Heart right ventricle (tissue), 16 donors: ENCODE data around the gene TTC7B. TPM values are rescaled to one million over a fixed set of nuclear protein-coding genes. Genes with fewer than 3 reads are reported as not detected.

Experiments used
- ATAC-seq, 8 donors: fragments of 200-7000 bp; cut with Tn5 transposase; one replicate each; pipeline ENCODE4 v1.9.1; 2020; ENCODE audit warnings: mild to moderate bottlenecking in 8 of 8, moderate library complexity in 8 of 8, moderate number of reproducible peaks in 1 of 8
- DNase-seq, 2 donors: peaks; one replicate each; pipeline ENCODE4 v3.0.0-alpha.2; 2020
- H3K27ac ChIP-seq, 10 donors: fragments of 200-600 bp; sonication (generic) in 2 of 10; one replicate each; pipeline versions ENCODE4 v1.5.0 to v1.8.0; 2020 to 2022; ENCODE audit warnings: mild to moderate bottlenecking in 3 of 10
- H3K27me3 ChIP-seq, 7 donors: fragments of 200-600 bp; one replicate each; pipeline ENCODE4 v1.8.0; 2021 to 2022; ENCODE audit warnings: mild to moderate bottlenecking in 2 of 7
- H3K36me3 ChIP-seq, 9 donors: fragments of 200-600 bp; sonication (generic) in 1 of 9; one replicate each; pipeline versions ENCODE4 v1.5.0 to v1.8.0; 2020 to 2022; ENCODE audit warnings: mild to moderate bottlenecking in 2 of 9
- H3K4me1 ChIP-seq, 9 donors: fragments of 200-600 bp; sonication (generic) in 1 of 9; one replicate each; pipeline versions ENCODE4 v1.5.0 to v1.8.0; 2020 to 2022; ENCODE audit warnings: mild to moderate bottlenecking in 4 of 9
- H3K4me3 ChIP-seq, 10 donors: fragments of 200-600 bp; sonication (generic) in 2 of 10; one replicate each; pipeline versions ENCODE4 v1.5.0 to v1.8.0; 2020 to 2022; ENCODE audit warnings: mild to moderate bottlenecking in 7 of 10, moderate library complexity in 2 of 10
- H3K9me3 ChIP-seq, 11 donors: fragments of 200-600 bp in 10 of 11; sonication (generic) in 2 of 11; one replicate each; pipeline versions ENCODE4 v1.5.0 to v1.8.0; 2013 to 2022; ENCODE audit warnings: mild to moderate bottlenecking in 2 of 11, control low read depth in 1 of 11, moderate library complexity in 1 of 11
- CTCF ChIP-seq, 9 donors: fragments of 200-600 bp; sonication (generic) in 2 of 9; IDR thresholded peaks; one replicate each; pipeline versions ENCODE4 v1.5.0 to v1.8.0; 2021 to 2022; ENCODE audit warnings: antibody characterized with exemption in 9 of 9, mild to moderate bottlenecking in 5 of 9, moderate library complexity in 1 of 9
- WGBS, 2 donors: extraction: QIAGEN DNeasy Blood & Tissue Kit; methylation state at CpG; one replicate each; pipeline ENCODE4 v1.1.7; 2013; ENCODE audit warnings: inconsistent platforms in 1 of 2; 5-methylcytosine and 5-hydroxymethylcytosine counted together
- intact Hi-C, 10 donors: fragments of 100-400 bp; cut with DNase I; formaldehyde crosslinking; loops; one replicate each; pipeline versions ENCODE4 v1.11.1 to v1.14.2; 2022
- polyA plus RNA-seq, 2 donors: library from polyadenylated mRNA; stranded (reverse); fragments of 200-250 nt; gene quantifications; one replicate each; pipeline ENCODE4 v1.2.3, GENCODE V29; 2013
- total RNA-seq, 10 donors: library from RNA; stranded (reverse); fragmentation: NEBNext Ultra II Directional in 3 of 10; extraction: Animal tissue kit (Norgen Biotek cat#: 25700) in 3 of 10; gene quantifications; one replicate each; pipeline versions ENCODE4 v1.2.1 to v1.2.4, GENCODE V29; 2021 to 2023
- donor health status: Arrhythmogenic right ventricular cardiomyopathy.
- donor health status: ischemic (EF 13 %, LVEDD 7.1; RV severe dilation, severe dysfunction).
- donor health status: healthy with polysubstance abuse.
- donor health status: DM: no; HTN: yes; CAD: no.
- donor health status: DM: no; HTN: no; CAD: no.
- donor health status: ischemic (EF 25% LVEDD 6.9; RV normal size, moderate dysfunction).
- donor health status: ischemic (EF 25% LVEDD 5.7; RV mildly dilated, moderate dysfunction).
- donor health status: healthy.
- donor health status: DM: yes; HTN: yes; CAD: no.
- donor health status: Ischemic cardiomyopathy.
- donor health status: ischemic (EF 35%, LVEDD 5.7; RV mildly dilated, moderate dysfunction).
- donor health status: nonischemic (EF 11% LVEDD 7.7; RV severe dilation, severe dysfunction).
- donor health status: DM: yes; HTN: yes; CAD: no.
- donor health status: PGD.
- donor health status: ischemic (EF 29% LVEDD 5.4; RV normal size, mild dysfunction).
- donor health status: nonischemic (EF 23%, LVEDD 6.1; RV moderate dilation, normal function).

TTC7B gene
- total and polyA plus RNA-seq, 12 donors: 23.0 to 79.4 (median 65.5) TPM

DNA sequence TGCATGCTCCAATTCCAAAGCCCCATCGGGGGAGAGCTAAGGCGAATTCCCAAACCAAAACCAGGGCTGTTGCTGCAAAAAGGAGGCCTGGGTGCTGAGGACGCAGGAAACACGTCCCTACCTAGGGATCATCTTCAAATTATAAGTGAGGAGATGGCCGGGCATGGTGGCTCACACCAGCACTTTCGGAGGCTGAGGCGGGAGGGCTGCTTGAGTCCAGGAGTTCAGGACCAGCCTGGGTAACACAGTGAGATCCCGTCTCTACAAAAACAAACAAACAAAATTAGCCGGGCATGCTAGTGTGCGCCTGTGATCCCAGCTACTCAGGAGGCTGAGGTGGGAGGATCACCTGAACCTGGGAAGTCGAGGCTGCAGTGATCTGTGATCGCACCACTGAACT, 276.2 kb downstream of the TTC7B start:
- no peak for ATAC-seq
- peaks cover 0 to 26% (median 7%) of the 10 kb centered on the region in 9 donors for H3K36me3 ChIP-seq
- no peaks in the 10 kb centered on the region for H3K27me3 ChIP-seq
- TF ChIP-seq CTCF (IDR thresholded peaks at IDR 0.05): no peak
- intact Hi-C loops: loop anchor here in 2 of 10 donors (5.0 kb wide), 2 partner anchors 138 to 157 kb away; no protein-coding TSS in a partner anchor
- no peak overlapping the region for H3K4me3 ChIP-seq
- H3K27ac ChIP-seq: no peak overlapping the region
- H3K9me3 ChIP-seq: no peaks in the 10 kb centered on the region
- no peak for DNase-seq
- WGBS, 2 donors: 92 to 95% methylated on average over 12 of the region's 12 CpGs
- H3K4me1 ChIP-seq: peaks cover 3 to 30% (median 24%) of the 10 kb centered on the region in 9 donors

GRCh38 chr14:90539496-90539775, 276.8 kb downstream of the TTC7B start:
- 93 to 100% methylated on average over 3 of the region's 3 CpGs for WGBS, 2 donors

DNA sequence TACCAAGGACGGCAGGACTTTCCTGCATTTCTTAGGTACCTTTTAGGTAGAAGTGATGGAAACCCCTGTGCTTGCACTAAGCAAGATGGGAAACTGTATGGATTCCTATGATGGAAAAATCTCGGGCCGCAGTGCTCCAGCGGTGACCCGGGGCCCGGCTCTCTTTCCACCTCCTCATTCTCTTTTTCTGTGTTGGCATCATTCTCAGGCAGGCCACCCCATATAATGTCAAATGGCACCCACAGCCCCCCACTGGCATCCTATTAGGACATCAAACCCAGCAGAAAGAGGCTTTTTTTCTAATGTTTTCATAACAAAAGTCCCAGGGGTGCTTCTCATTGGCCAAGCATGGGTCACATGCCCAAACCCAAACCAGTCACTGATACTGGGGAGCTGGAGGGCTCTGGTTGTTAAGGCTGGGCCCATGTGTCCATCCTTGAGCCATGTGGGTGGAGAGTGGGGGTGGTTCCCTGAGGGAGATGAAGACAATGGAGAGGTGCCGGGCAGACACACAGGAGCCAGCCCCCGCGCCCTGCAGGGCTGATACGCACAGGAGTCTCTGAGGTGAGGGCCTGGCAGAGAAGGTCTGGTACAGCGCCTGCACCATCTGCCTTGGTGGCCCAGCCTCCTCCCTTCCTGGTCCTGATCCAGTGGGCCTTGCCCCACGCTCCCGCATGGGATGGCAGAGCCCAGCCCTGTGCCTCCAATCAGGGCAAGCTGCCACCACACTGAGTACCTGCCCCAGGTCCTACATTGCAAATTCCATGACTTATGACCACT, 277.3 kb downstream of the TTC7B start:
- Histone ChIP-seq H3K27ac (no peak overlapping the region), H3K27me3 (no peaks in the 10 kb centered on the region), H3K4me1 (peaks cover 10 to 35% (median 30%) of the 10 kb centered on the region in 9 donors), H3K36me3 (peaks cover 0 to 26% (median 7%) of the 10 kb centered on the region in 9 donors), H3K4me3 (no peak overlapping the region), H3K9me3 (no peaks in the 10 kb centered on the region)
- WGBS, 2 donors: 90 to 95% methylated on average over 13 of the region's 13 CpGs
- TF ChIP-seq CTCF (IDR thresholded peaks at IDR 0.05): no peak
- DNase-seq (no peak), ATAC-seq (no peak)
- intact Hi-C loops: loop anchor here in 2 of 10 donors (5.0 kb wide), 2 partner anchors 137 to 158 kb away; no protein-coding TSS in a partner anchor

More at GRCh38 chr14:90539496-90539775, 276.8 kb downstream of the TTC7B start:
- TF ChIP-seq CTCF (IDR thresholded peaks at IDR 0.05): no peak
- H3K4me1 ChIP-seq: peaks cover 6 to 30% (median 25%) of the 10 kb centered on the region in 9 donors
- ATAC-seq: no peak
- peaks cover 0 to 26% (median 7%) of the 10 kb centered on the region in 9 donors for H3K36me3 ChIP-seq
- H3K4me3 ChIP-seq: no peak overlapping the region
- DNase-seq: no peak
- no peak overlapping the region for H3K27ac ChIP-seq
- H3K9me3 ChIP-seq: no peaks in the 10 kb centered on the region
- intact Hi-C loops: loop anchor here in 2 of 10 donors (5.0 kb wide), 2 partner anchors 137 to 158 kb away; no protein-coding TSS in a partner anchor
- no peaks in the 10 kb centered on the region for H3K27me3 ChIP-seq

GRCh38 chr14:90538095-90538494, 278.1 kb downstream of the TTC7B start:
- H3K36me3 ChIP-seq: peaks cover 0 to 26% (median 7%) of the 10 kb centered on the region in 9 donors
- no peaks in the 10 kb centered on the region for H3K27me3 ChIP-seq
- no peak for TF ChIP-seq CTCF (IDR thresholded peaks at IDR 0.05)
- H3K4me3 ChIP-seq: no peak overlapping the region
- 79 to 98% methylated on average over 10 of the region's 10 CpGs for WGBS, 2 donors
- H3K9me3 ChIP-seq: no peaks in the 10 kb centered on the region
- DNase-seq (no peak), ATAC-seq (no peak)
- H3K4me1 ChIP-seq: peaks cover 13 to 43% (median 35%) of the 10 kb centered on the region in 9 donors
- H3K27ac ChIP-seq: no peak overlapping the region
- intact Hi-C loops: loop anchor here in 2 of 10 donors (5.0 kb wide), 2 partner anchors 136 to 159 kb away; no protein-coding TSS in a partner anchor
